ENCODE measurements around the gene TDRD3.

TDRD3 gene

DNA sequence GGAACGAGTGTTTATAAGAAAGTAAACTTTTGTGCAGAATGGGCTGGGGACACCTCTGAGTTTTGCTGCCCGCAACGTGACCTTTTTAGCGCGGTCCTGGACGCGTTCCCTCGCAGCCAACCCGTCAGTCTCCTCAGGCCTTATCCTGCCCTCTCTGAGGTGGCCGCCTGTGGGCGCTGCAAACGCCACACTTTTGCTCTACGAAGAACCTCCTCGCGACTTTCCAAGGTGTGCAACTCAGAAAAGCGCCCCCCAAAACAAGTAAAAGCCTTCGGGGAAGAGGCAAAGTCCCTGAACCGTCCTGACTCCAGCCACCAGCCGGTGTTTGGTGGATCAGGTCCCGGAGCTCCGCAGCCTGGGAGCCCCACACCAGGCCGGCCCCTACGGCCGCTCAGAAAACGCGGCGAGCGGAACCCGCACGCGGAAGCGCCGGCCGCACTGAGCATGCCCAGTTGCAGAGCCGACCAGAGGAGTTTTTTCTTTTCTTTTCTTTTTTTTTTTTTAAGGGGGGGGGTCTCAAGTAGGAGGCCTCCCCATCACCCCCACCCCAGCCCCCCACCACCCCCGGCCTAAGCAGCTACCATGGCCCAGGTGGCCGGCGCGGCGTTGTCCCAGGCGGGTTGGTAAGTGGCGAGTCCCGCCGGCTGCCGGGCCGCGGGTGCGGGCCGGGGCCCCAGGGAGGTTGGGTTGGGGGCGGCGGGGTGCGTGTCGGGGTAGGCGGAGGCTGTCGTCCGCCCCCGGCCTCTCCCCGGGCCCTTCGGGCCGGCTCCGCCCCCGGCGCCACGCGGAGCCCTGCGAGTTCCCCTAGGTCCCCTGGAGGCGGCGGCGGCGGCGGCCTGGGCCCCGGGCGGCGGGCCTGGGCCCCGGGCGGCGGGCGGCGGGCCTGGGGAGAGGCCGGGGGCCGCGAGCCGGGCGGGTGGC lies at the start of gene TDRD3:
Gene TDRD3, plus strand, starts transcription at position 438 of the 921 bp plus-strand sequence. Its CDS starts 145 bp downstream, at position 583.
- POLR2A ChIA-PET = no interaction called here
- TF ChIP-seq, protein P1, sequence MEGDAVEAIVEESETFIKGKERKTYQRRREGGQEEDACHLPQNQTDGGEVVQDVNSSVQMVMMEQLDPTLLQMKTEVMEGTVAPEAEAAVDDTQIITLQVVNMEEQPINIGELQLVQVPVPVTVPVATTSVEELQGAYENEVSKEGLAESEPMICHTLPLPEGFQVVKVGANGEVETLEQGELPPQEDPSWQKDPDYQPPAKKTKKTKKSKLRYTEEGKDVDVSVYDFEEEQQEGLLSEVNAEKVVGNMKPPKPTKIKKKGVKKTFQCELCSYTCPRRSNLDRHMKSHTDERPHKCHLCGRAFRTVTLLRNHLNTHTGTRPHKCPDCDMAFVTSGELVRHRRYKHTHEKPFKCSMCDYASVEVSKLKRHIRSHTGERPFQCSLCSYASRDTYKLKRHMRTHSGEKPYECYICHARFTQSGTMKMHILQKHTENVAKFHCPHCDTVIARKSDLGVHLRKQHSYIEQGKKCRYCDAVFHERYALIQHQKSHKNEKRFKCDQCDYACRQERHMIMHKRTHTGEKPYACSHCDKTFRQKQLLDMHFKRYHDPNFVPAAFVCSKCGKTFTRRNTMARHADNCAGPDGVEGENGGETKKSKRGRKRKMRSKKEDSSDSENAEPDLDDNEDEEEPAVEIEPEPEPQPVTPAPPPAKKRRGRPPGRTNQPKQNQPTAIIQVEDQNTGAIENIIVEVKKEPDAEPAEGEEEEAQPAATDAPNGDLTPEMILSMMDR (IDR thresholded peaks at IDR 0.05; ENCODE audit: insufficient read depth, low read length, missing control alignments) = peak; percentile 85
- CTCF ChIA-PET = interaction anchor here (0.7 to 2.3 kb wide), 9 partner anchors 9 to 453 kb away, joined by 3 to 10 read pairs (median 3); no protein-coding TSS in a partner anchor
- peak within 1 kb of the TSS; percentile 82 for H3K4me3 ChIP-seq (ENCODE audit: low read depth, low read length)
- no peak for DNase-seq (ENCODE audit: low read depth, low spot score)

DNA sequence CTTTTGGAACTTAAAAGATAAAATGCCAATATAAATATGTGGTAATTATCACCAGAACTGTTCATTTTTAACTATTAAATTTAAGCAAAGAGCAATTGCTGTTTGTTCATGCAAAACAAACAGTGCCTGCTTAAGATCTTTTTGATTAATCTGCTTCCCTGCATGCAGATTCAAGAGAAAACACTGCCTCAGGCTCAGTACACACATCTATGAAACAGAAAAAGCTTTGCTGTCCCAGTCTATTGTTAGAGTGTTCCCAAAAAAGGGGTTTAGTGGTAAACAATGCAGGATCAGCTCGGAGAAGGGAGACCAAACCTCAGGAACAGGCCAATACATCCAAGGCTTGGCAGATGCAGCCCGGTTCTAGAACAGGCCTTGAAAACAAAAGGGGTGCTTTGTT lies 49.3 kb upstream of the TDRD3 start:
- POLR2A ChIA-PET = no interaction called here
- TF ChIP-seq, protein P1 (IDR thresholded peaks at IDR 0.05; ENCODE audit: insufficient read depth, low read length, missing control alignments) = no peak
- CTCF ChIA-PET = interaction anchor here (0.9 kb wide), 1 partner anchor 8 kb away, joined by 3 read pairs; no protein-coding TSS in a partner anchor
- no peak overlapping the region for H3K4me3 ChIP-seq (ENCODE audit: low read depth, low read length)
- no peak for DNase-seq (ENCODE audit: low read depth, low spot score)

DNA sequence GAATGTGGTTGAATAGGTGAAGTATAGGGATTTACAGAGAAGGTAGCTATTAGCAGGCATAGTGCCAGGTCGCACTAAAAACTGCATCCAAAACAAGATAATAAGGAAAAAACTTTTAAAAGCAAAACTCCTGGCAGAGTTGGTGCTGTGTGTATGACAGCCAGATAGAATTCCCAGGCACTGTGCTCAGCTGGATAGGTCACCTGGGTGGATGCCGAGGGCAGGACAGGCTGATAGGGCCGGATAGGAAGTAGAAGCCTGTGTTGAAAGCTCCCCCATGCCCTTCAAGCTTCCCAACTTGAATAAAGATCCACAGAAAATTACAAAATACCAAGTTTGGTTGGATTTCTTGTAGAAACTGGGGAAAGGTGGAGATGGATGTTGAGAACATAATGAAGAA lies 48.9 kb upstream of the TDRD3 start:
- no peak for DNase-seq (ENCODE audit: low read depth, low spot score)
- H3K4me3 ChIP-seq (ENCODE audit: low read depth, low read length) = no peak overlapping the region
- ChIA-PET CTCF (interaction anchor here (0.8 to 0.9 kb wide), 2 partner anchors 8 to 12 kb away, joined by 3 read pairs; no protein-coding TSS in a partner anchor), POLR2A (no interaction called here)
- TF ChIP-seq, protein P1 (IDR thresholded peaks at IDR 0.05; ENCODE audit: insufficient read depth, low read length, missing control alignments) = no peak

DNA sequence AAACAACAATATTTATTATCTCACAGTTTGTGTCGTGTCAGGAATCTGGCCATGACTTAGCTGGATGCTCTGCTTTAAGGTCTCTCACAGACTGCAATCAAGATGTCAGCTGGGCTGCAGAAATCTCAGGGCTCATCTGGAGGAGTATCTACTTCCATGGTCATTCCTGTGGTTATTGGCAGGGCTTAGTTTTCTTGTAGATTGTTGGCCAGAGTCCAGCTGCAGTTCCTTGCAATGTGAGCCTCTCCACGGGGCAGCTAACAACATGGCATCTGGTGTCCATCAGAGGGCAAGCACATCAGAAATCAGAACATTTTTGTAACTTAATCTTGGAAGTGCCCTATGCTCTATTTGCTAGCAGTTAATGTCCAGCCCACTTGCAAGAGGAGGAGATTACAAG lies 45.7 kb upstream of the TDRD3 start:
- ChIA-PET CTCF (interaction anchor here (0.6 to 1.4 kb wide), 3 partner anchors 14 to 18 kb away, joined by 3 read pairs; no protein-coding TSS in a partner anchor), POLR2A (no interaction called here)
- TF ChIP-seq, protein P1 (IDR thresholded peaks at IDR 0.05; ENCODE audit: insufficient read depth, low read length, missing control alignments) = no peak
- peak; percentile 31 for DNase-seq (ENCODE audit: low read depth, low spot score)
- H3K4me3 ChIP-seq (ENCODE audit: low read depth, low read length) = no peak overlapping the region

DNA sequence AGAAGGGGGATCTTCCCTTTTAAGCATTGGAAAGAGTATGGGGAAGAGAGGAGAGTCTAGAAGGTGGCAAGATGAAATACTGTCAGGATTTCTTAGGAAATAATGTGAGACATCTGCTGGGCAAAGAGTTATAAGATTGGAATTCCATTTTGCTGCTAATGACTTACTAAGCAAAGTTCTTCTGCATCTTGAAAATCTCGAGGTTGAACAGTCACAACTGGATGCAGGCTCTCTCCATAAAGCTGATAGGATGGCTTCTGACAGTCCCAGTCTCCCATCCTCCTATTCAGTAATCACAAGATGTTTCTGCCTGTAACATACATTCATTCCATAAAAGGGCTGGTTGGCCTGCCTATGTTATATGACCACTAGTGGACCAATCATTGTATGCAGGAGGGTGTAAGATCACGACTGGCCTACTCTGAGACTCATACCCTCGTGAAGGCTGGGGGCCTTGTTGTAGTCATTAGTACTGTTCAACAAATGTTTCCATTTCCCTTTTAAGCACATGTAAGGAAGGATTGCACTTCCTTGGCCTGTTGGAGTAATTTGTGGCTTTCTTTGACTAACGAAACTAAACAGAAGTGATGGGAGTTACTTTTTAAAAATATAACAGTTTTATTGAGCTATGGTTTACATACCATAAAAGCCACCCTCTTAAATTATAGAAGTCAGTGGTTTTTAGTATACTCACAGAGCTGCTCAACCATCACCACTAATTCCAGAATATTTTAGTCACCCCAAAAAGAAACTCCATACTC lies 45.0 kb upstream of the TDRD3 start:
- CTCF ChIA-PET = interaction anchor here (0.6 to 1.4 kb wide), 3 partner anchors 15 to 18 kb away, joined by 3 to 4 read pairs (median 3); no protein-coding TSS in a partner anchor
- no peak overlapping the region for H3K4me3 ChIP-seq (ENCODE audit: low read depth, low read length)
- TF ChIP-seq, protein P1 (IDR thresholded peaks at IDR 0.05; ENCODE audit: insufficient read depth, low read length, missing control alignments) = no peak
- POLR2A ChIA-PET = no interaction called here
- no peak for DNase-seq (ENCODE audit: low read depth, low spot score)

Measured in AG04449 (cell line).